Neutrophil (primary cell): ENCODE data around the gene CCSER1.

ENCODE experiments used
- H3K27ac ChIP-seq: fragments of 200-600 bp; sonication (generic); 2 replicates; pipeline ENCODE4 v1.5.1; 2016; ENCODE audit warnings: mild to moderate bottlenecking, moderate library complexity
- H3K27me3 ChIP-seq: fragments of 200-600 bp; sonication (generic); 2 replicates; pipeline ENCODE4 v1.6.0; 2016; ENCODE audit warnings: mild to moderate bottlenecking
- H3K36me3 ChIP-seq: fragments of 200-600 bp; sonication (generic); 2 replicates; pipeline ENCODE4 v1.5.1; 2017
- H3K4me1 ChIP-seq, 2 experiments: fragments of 200-600 bp in 1 of 2; sonication (generic) in 1 of 2; 1 replicate in 1 of 2; 2 replicates in 1 of 2; pipeline versions ENCODE4 v1.5.1 to v1.6.1; 2013 to 2016; ENCODE audit warnings: low read depth in 1 of 2, low read length in 1 of 2, mild to moderate bottlenecking in 1 of 2, moderate library complexity in 1 of 2; ENCODE audit not compliant: control insufficient read depth in 1 of 2, insufficient read depth in 1 of 2
- H3K4me3 ChIP-seq, 2 experiments: fragments of 200-600 bp in 1 of 2; sonication (generic) in 1 of 2; 1 replicate in 1 of 2; 2 replicates in 1 of 2; pipeline ENCODE4 v1.5.1; 2013 to 2016; ENCODE audit warnings: low read depth in 1 of 2, low read length in 1 of 2, mild to moderate bottlenecking in 1 of 2, moderate library complexity in 1 of 2
- H3K9me3 ChIP-seq: fragments of 200-600 bp; sonication (generic); 2 replicates; pipeline ENCODE4 v1.5.1; 2016
- TF ChIP-seq, protein P1 (sequence below): fragments of 200-600 bp; sonication (generic); IDR thresholded peaks from 2 replicates; pipeline ENCODE4 v1.5.1; 2016; ENCODE audit warnings: antibody characterized with exemption

Gene CCSER1

DNA sequence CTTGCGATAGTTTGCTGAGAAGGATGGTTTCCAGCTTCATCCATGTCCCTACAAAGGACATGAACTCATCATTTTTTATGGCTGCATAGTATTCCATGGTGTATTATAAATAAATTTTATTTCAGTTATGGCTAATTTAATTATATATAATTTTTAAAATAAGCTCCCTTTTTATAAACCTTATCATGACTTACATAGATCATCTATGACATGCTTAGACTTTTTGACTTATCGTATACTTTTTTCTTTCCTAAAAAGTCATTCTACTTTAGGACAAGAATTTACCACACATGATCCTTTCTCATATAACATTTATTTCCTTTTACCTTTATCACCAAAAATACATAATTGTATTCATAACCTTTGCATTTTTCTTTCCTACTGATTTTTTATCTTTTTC, 376.5 kb downstream of the CCSER1 start:
- Histone ChIP-seq H3K9me3 (peaks cover 3% of the 10 kb centered on the region), H3K36me3 (no peaks in the 10 kb centered on the region), H3K27ac (no peak overlapping the region), H3K27me3 (no peaks in the 10 kb centered on the region), H3K4me1 (no peaks in the 10 kb centered on the region), H3K4me3 (no peak overlapping the region)
- TF ChIP-seq, protein P1, sequence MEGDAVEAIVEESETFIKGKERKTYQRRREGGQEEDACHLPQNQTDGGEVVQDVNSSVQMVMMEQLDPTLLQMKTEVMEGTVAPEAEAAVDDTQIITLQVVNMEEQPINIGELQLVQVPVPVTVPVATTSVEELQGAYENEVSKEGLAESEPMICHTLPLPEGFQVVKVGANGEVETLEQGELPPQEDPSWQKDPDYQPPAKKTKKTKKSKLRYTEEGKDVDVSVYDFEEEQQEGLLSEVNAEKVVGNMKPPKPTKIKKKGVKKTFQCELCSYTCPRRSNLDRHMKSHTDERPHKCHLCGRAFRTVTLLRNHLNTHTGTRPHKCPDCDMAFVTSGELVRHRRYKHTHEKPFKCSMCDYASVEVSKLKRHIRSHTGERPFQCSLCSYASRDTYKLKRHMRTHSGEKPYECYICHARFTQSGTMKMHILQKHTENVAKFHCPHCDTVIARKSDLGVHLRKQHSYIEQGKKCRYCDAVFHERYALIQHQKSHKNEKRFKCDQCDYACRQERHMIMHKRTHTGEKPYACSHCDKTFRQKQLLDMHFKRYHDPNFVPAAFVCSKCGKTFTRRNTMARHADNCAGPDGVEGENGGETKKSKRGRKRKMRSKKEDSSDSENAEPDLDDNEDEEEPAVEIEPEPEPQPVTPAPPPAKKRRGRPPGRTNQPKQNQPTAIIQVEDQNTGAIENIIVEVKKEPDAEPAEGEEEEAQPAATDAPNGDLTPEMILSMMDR: no peak

DNA sequence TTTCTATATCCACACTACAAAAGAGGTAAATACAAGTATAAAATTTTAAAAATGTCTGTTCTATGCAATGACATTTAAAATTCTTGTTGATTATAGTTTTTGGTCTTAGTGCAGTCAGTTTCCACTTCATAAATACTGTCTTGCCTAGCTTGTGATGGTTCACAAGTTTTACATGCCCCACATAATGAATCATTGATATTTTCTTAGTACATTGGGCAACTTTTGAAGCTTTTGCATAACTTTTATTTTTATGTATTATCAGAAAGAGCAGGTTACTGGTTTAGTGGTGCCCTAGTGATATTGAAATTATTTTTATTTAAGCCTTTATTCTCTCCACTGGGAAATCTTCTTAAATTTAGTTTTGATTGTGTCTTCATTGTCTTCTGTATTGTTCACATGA, 388.0 kb downstream of the CCSER1 start:
- no peaks in the 10 kb centered on the region for H3K9me3 ChIP-seq
- no peak overlapping the region for H3K27ac ChIP-seq
- no peaks in the 10 kb centered on the region for H3K36me3 ChIP-seq
- no peaks in the 10 kb centered on the region for H3K4me1 ChIP-seq
- no peak overlapping the region for H3K4me3 ChIP-seq
- TF ChIP-seq, protein P1: no peak
- H3K27me3 ChIP-seq: no peaks in the 10 kb centered on the region

DNA sequence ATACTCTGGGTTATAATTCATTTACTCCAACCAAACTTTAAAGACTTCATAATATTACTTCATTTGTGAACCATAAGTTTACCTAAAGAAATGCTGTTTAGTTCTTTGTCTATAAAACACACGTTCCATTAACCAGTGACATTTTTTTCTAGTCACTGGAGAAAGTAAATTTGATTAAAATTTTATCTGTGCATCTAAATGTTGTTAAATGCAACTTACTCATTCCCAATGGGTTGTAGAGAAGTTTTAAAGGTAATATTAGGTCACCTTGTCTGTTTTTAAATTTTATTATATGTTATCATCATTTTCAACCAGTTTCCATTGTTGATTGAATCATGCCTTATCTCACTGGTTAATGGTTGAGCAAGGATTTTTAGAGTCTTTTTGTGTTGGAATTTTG, 401.4 kb downstream of the CCSER1 start:
- no peaks in the 10 kb centered on the region for H3K27me3 ChIP-seq
- TF ChIP-seq, protein P1: no peak
- no peaks in the 10 kb centered on the region for H3K4me1 ChIP-seq
- no peak overlapping the region for H3K4me3 ChIP-seq
- no peak overlapping the region for H3K27ac ChIP-seq
- H3K36me3 ChIP-seq: no peaks in the 10 kb centered on the region
- no peaks in the 10 kb centered on the region for H3K9me3 ChIP-seq

DNA sequence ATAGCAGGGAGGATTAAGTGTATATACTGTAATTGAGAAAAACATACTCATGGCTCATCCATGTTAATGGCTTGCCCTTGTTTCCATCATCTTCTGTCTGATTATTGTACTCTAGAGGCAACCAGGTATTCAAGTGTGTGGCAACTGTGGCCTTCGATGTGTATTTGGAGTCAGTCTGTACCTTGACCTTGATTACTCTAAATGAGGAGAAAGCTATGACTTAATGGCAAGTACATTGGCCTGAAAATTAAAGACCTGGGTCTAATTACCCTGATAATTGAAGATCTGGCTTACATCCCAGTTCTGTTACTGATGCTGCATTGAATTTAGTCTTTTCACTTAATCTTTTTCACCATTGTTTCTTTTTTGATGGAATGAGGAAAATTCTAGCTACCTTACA, 409.2 kb downstream of the CCSER1 start:
- TF ChIP-seq, protein P1: no peak

DNA sequence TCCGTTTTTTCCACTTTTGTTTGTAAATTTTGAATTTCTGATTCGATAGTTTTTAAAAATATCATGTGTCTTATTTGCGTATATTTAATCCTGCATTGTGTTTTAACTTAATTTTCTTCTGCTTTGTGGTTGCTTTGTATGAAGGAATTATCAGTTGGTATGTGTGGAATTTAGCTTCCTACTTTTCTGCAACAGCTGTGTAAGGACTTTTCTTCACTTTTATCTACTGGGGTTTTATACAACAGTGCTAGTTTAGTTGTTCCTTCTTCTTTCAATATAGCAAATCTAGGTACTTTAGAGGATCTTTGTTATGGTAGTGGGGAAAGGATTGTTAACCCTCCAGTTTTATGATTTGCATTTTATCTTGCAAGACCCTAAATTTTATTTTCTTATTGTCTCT, 410.3 kb downstream of the CCSER1 start:
- Histone ChIP-seq H3K9me3 (no peaks in the 10 kb centered on the region), H3K27ac (no peak overlapping the region), H3K4me3 (no peak overlapping the region), H3K4me1 (no peaks in the 10 kb centered on the region), H3K36me3 (no peaks in the 10 kb centered on the region), H3K27me3 (no peaks in the 10 kb centered on the region)
- TF ChIP-seq, protein P1: no peak

More for the DNA sequence above, 409.2 kb downstream of the CCSER1 start:
- Histone ChIP-seq H3K27me3 (no peaks in the 10 kb centered on the region), H3K9me3 (no peaks in the 10 kb centered on the region), H3K27ac (no peak overlapping the region), H3K36me3 (no peaks in the 10 kb centered on the region), H3K4me1 (no peaks in the 10 kb centered on the region), H3K4me3 (no peak overlapping the region)

DNA sequence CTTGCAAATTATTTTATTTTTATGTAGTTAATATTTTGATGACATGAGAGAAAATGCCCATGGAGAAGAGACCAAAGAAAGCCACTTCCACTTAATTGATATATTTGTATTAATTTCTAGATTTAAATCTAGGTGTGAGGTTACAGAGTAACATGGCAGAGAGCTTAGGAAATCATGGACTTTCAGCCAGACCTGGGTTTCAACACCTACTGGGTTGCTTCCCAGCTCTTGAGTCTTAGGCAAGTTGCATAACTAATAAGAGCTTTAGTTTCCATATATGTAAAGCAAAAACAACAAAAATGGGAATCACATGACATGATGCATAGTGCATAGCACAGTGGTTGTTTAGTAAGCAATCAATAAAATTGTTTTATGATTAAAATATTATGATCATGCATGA, 413.3 kb downstream of the CCSER1 start:
- Histone ChIP-seq H3K27me3 (no peaks in the 10 kb centered on the region), H3K27ac (no peak overlapping the region), H3K4me3 (no peak overlapping the region), H3K4me1 (peaks cover 0 to 4% of the 10 kb centered on the region in 2 experiments), H3K36me3 (no peaks in the 10 kb centered on the region), H3K9me3 (no peaks in the 10 kb centered on the region)
- TF ChIP-seq, protein P1: no peak
